Upper lobe of left lung (tissue), 6 donors: ENCODE measurements around the gene H2AZ2. TPM values are rescaled to one million over a fixed set of nuclear protein-coding genes. Genes with fewer than 3 reads are reported as not detected.

ENCODE experiments used
- ATAC-seq, 2 donors: fragments of 200-7000 bp; cut with Tn5 transposase; one replicate each; pipeline ENCODE4 v1.9.1; 2022; ENCODE audit warnings: mild to moderate bottlenecking in 2 of 2, moderate library complexity in 2 of 2; ENCODE audit not compliant: low FRiP score in 2 of 2
- DNase-seq, 2 donors: peaks; one replicate each; pipeline ENCODE4 v3.0.0-alpha.2; 2019 to 2020
- H3K27ac ChIP-seq, 4 donors: fragments of 200-600 bp; sonication (generic); one replicate each; pipeline ENCODE4 v1.5.1; 2016 to 2019
- H3K27me3 ChIP-seq, 4 donors: fragments of 200-600 bp; sonication (generic); one replicate each; pipeline ENCODE4 v1.5.1; 2017 to 2019
- H3K36me3 ChIP-seq, 4 donors: fragments of 200-600 bp; sonication (generic); one replicate each; pipeline ENCODE4 v1.5.1; 2016 to 2019
- H3K4me1 ChIP-seq, 4 donors: fragments of 200-600 bp; sonication (generic); one replicate each; pipeline ENCODE4 v1.5.1; 2018 to 2019
- H3K4me3 ChIP-seq, 4 donors: fragments of 200-600 bp; sonication (generic); one replicate each; pipeline ENCODE4 v1.5.1; 2017 to 2019; ENCODE audit warnings: mild to moderate bottlenecking in 2 of 4, moderate library complexity in 1 of 4
- H3K9me3 ChIP-seq, 4 donors: fragments of 200-600 bp; sonication (generic); one replicate each; pipeline ENCODE4 v1.5.1; 2018 to 2019
- CTCF ChIP-seq, 6 experiments: fragments of 450-650 bp in 4 of 6; fragments of 200-600 bp in 2 of 6; sonication (generic) in 2 of 6; IDR thresholded peaks; one replicate each; pipeline ENCODE4 v1.5.1; 2016 to 2019; ENCODE audit warnings: antibody characterized with exemption in 6 of 6
- EP300 ChIP-seq, 4 donors: sonication (generic); formaldehyde crosslinking; IDR thresholded peaks; one replicate each; pipeline ENCODE4 v1.5.1; 2017; ENCODE audit warnings: antibody characterized with exemption in 4 of 4, control low read depth in 2 of 4
- POLR2A ChIP-seq, 4 donors: fragments of 450-650 bp; IDR thresholded peaks; one replicate each; pipeline ENCODE4 v1.5.1; 2016 to 2017; ENCODE audit warnings: antibody characterized with exemption in 4 of 4, mild to moderate bottlenecking in 2 of 4
- POLR2AphosphoS5 ChIP-seq, 2 donors: sonication (generic); formaldehyde crosslinking; IDR thresholded peaks; one replicate each; pipeline ENCODE4 v1.5.1; 2017; ENCODE audit warnings: antibody characterized with exemption in 2 of 2
- WGBS, 2 donors: methylation state at CpG; one replicate each; pipeline ENCODE4 v1.1.5; 2017 to 2018; 5-methylcytosine and 5-hydroxymethylcytosine counted together
- total RNA-seq, 6 donors: library from RNA; depleted of rRNA in 4 of 6; stranded (reverse); fragments of >200 nt in 4 of 6; gene quantifications; one replicate each; pipeline versions ENCODE4 v1.1.0 to v1.2.1, GENCODE V29; 2016 to 2021
- donor health status: DM: no; HTN: no; CAD: no; lungs with moderate emphysema.
- donor health status: DM: no; HTN: yes; CAD: no; lungs with severe emphysema.

Gene H2AZ2
- total RNA-seq, 6 donors from 2014 or later, result 46.1 to 151 (median 133) TPM

- 51 to 69% methylated on average over 2 of the region's 2 CpGs for WGBS, 2 donors
- TF ChIP-seq CTCF (IDR thresholded peaks at IDR 0.05) (no peak), EP300 (IDR thresholded peaks at IDR 0.05) (no peak), POLR2A (IDR thresholded peaks at IDR 0.05) (no peak), POLR2AphosphoS5 (IDR thresholded peaks at IDR 0.05) (no peak)
- no peak for ATAC-seq
Observed at GRCh38 chr7:44838751-44839150, 9.1 kb downstream of the H2AZ2 start.

DNA sequence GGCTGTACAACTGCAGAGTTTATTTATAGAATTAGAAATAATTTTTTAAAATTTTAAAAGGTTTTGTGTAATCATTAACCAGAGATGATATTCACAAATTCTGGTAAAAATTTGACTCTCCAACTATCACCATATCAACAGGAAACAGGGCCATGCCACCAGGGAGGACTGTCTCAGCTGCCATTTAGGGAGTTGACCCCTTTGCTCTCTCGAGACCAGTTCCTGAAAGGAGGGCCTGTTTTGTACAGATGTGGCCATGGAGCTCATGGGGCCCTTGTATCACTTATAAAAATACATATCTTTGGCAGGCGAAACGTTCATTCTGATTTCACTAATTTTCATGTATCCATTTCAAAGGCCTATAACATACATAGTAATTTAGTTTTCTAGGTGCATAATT lies 20.3 kb downstream of the H2AZ2 start:
- WGBS, 2 donors, result 82 to 90% methylated on average over 3 of the region's 3 CpGs
- Histone ChIP-seq H3K4me1 (peaks cover 0 to 9% (median 0%) of the 10 kb centered on the region in 4 donors), H3K27ac (no peak overlapping the region), H3K9me3 (no peaks in the 10 kb centered on the region), H3K27me3 (no peaks in the 10 kb centered on the region), H3K36me3 (peaks cover 10 to 59% (median 34%) of the 10 kb centered on the region in 4 donors), H3K4me3 (no peak overlapping the region)
- no peak for TF ChIP-seq POLR2AphosphoS5 (IDR thresholded peaks at IDR 0.05)
- no peak for TF ChIP-seq POLR2A (IDR thresholded peaks at IDR 0.05)
- no peak for TF ChIP-seq EP300 (IDR thresholded peaks at IDR 0.05)
- no peak for TF ChIP-seq CTCF (IDR thresholded peaks at IDR 0.05)
- ATAC-seq (no peak), DNase-seq (no peak)

More at GRCh38 chr7:44838751-44839150, 9.1 kb downstream of the H2AZ2 start:
- Histone ChIP-seq H3K4me1 (peaks cover 0 to 24% (median 8%) of the 10 kb centered on the region in 4 donors), H3K27ac (no peak overlapping the region), H3K36me3 (peaks cover 16 to 70% (median 51%) of the 10 kb centered on the region in 4 donors), H3K9me3 (no peaks in the 10 kb centered on the region), H3K27me3 (no peaks in the 10 kb centered on the region), H3K4me3 (no peak overlapping the region)
- no peak for DNase-seq

DNA sequence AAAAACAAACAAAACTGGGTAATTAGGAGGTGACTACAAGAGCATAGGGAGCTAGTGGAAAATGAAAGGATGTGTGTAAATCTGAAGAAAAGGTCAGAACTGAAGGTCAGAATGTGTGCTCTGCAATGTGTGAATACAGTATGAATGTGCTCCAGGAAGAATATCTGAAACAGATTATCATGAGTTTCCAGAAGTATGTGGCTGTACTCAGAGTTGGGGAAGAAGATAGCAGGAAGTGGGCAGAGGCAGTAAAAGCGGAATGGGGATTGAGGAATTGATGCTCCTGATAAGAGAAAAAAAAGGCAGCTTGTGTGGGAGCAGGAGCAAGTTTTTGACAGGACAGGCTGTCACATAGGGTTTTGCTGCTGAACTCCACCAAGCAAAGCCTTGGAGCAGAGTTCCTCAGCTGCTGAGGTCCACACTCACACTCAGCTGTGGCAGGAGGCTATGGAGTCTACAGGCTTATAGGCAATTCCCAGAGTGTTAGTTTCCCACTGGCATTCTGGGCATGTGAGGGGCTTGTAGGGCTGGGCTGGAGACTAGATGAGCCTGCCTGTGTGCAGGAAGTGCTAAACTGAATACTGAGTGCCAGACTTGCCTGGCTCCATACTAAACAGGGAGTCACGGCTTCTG lies 22.9 kb downstream of the H2AZ2 start:
- Histone ChIP-seq H3K9me3 (no peaks in the 10 kb centered on the region), H3K36me3 (peaks cover 10 to 36% (median 21%) of the 10 kb centered on the region in 4 donors), H3K27me3 (no peaks in the 10 kb centered on the region), H3K4me1 (peaks cover 0 to 10% (median 0%) of the 10 kb centered on the region in 4 donors), H3K4me3 (no peak overlapping the region), H3K27ac (peak overlapping the region in 1 of 4 donors; percentile 18)
- DNase-seq (no peak), ATAC-seq (peak in 1 of 2 donors; percentile 26)
- WGBS, 2 donors, result 70 to 86% methylated on average over 2 of the region's 2 CpGs
- TF ChIP-seq POLR2AphosphoS5 (IDR thresholded peaks at IDR 0.05) (no peak), CTCF (IDR thresholded peaks at IDR 0.05) (no peak)

- Histone ChIP-seq H3K36me3 (peaks cover 0 to 19% (median 7%) of the 10 kb centered on the region in 4 donors), H3K27me3 (no peaks in the 10 kb centered on the region), H3K4me3 (no peak overlapping the region), H3K9me3 (no peaks in the 10 kb centered on the region), H3K4me1 (peaks cover 0 to 10% (median 0%) of the 10 kb centered on the region in 4 donors), H3K27ac (no peak overlapping the region)
- WGBS, 2 donors, result 68 to 72% methylated on average over 5 of the region's 5 CpGs
- ATAC-seq, result no peak
- no peak for TF ChIP-seq EP300 (IDR thresholded peaks at IDR 0.05)
- TF ChIP-seq POLR2A (IDR thresholded peaks at IDR 0.05), result no peak
- no peak for TF ChIP-seq CTCF (IDR thresholded peaks at IDR 0.05)
- TF ChIP-seq POLR2AphosphoS5 (IDR thresholded peaks at IDR 0.05), result no peak
- DNase-seq, result no peak
Observed at GRCh38 chr7:44823255-44823781, 24.6 kb downstream of the H2AZ2 start.

GRCh38 chr7:44819292-44819691 lies 28.6 kb downstream of the H2AZ2 start:
- no peaks in the 10 kb centered on the region for H3K36me3 ChIP-seq
- WGBS, 2 donors, result 75 to 79% methylated on average over 2 of the region's 2 CpGs
- H3K27me3 ChIP-seq, result no peaks in the 10 kb centered on the region
- H3K27ac ChIP-seq, result no peak overlapping the region
- peaks cover 0 to 5% (median 0%) of the 10 kb centered on the region in 4 donors for H3K4me1 ChIP-seq
- H3K4me3 ChIP-seq, result no peak overlapping the region
- ATAC-seq (no peak), DNase-seq (no peak)
- TF ChIP-seq POLR2A (IDR thresholded peaks at IDR 0.05), result no peak
- TF ChIP-seq EP300 (IDR thresholded peaks at IDR 0.05), result no peak
- no peak for TF ChIP-seq POLR2AphosphoS5 (IDR thresholded peaks at IDR 0.05)
- TF ChIP-seq CTCF (IDR thresholded peaks at IDR 0.05), result no peak
- no peaks in the 10 kb centered on the region for H3K9me3 ChIP-seq
